ENCODE measurements around the gene BCAS4.

The BCAS4 gene

DNA sequence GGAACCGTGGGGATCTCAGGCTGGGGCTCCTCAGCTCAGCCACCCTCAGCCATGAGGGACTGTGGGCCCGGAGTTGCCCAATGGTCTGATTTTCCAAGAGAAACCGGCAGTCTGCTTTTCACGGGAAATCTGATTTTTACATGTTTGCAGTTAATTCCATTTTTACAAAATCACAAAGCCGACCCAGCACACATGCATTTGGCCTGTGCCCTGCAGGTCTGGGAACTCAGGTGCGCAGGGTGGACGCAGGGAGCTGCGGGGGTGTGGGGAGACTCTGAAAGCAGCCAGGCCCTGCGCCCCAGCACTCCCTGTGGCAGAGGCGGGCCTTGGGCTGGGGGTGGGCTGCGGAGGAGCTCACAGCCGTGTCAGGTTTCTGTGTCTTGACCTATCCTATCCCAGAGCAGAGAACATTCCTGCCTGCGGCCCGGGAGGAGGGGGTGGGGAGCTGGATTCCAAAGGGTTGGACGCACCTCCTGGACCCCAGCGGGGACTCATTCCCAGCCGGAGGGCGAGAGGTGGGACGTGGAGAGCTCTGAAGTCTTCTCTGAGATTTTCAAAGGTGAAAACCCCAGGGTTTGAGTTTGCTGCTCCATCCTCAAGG is 75.8 kb downstream of the BCAS4 start:
- no peak for DNase-seq (ENCODE audit: low spot score)
- ChIA-PET CTCF (interaction anchor here (0.6 to 0.9 kb wide), 2 partner anchors 47 to 76 kb away, joined by 3 to 4 read pairs; partner anchors contain the start of gene BCAS4), POLR2A (ENCODE audit: low non-redundant PET) (no interaction called here)
- H3K27ac ChIP-seq = peak overlapping the region; percentile 2; the same call in 1 of the 2 replicates
- TF ChIP-seq, protein P1, sequence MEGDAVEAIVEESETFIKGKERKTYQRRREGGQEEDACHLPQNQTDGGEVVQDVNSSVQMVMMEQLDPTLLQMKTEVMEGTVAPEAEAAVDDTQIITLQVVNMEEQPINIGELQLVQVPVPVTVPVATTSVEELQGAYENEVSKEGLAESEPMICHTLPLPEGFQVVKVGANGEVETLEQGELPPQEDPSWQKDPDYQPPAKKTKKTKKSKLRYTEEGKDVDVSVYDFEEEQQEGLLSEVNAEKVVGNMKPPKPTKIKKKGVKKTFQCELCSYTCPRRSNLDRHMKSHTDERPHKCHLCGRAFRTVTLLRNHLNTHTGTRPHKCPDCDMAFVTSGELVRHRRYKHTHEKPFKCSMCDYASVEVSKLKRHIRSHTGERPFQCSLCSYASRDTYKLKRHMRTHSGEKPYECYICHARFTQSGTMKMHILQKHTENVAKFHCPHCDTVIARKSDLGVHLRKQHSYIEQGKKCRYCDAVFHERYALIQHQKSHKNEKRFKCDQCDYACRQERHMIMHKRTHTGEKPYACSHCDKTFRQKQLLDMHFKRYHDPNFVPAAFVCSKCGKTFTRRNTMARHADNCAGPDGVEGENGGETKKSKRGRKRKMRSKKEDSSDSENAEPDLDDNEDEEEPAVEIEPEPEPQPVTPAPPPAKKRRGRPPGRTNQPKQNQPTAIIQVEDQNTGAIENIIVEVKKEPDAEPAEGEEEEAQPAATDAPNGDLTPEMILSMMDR (conservative IDR thresholded peaks at IDR 0.05; ENCODE audit: low read depth) = no peak

DNA sequence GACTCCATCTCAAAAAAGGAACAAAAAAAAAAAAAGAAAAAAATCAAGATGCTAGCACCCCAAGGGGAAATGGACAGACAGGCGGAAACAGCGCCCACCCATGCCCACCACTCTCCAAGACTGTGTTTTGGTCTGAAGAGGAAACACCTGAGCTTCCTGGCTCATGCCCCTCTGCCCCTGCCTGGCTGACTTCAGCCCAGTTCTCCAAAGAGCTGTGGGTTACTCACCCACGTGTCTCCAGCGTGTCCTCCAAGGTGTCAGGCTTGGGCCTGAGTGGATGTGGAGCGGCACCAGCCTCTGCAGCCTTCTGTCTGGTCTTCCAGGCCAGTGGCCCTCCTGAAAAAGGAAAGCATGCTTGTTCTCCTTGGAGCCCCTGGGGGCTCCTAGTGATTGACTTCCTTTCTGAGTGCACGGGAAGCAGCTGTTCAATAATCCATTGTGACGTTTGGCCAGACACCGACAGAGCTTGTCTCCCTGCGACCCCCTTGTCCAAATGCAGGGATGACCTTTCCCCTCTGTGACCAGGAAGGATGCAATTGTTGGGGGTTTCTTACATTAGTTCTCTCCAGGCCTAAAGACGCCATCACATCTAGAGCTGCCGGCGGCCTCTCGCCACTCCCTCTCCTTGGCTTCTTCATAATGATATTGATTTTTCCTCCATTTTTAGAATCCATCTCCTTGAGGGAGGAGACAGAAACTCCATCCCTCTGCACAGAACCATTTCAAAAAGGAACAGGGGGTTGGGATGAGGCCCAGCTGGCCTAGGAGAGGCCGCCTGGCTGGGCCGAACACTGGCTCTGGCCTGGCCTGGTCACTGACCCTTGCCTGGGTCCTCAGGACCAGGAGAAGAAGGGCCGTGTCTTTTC is 77.9 kb downstream of the BCAS4 start:
- TF ChIP-seq, protein P1 (conservative IDR thresholded peaks at IDR 0.05; ENCODE audit: low read depth) = no peak
- no peak for DNase-seq (ENCODE audit: low spot score)
- ChIA-PET POLR2A (ENCODE audit: low non-redundant PET) (no interaction called here), CTCF (interaction anchor here (0.5 to 1.6 kb wide), 3 partner anchors 19 to 78 kb away, joined by 3 to 5 read pairs (median 4); partner anchors contain the start of gene BCAS4)
- no peak overlapping the region for H3K27ac ChIP-seq

DNA sequence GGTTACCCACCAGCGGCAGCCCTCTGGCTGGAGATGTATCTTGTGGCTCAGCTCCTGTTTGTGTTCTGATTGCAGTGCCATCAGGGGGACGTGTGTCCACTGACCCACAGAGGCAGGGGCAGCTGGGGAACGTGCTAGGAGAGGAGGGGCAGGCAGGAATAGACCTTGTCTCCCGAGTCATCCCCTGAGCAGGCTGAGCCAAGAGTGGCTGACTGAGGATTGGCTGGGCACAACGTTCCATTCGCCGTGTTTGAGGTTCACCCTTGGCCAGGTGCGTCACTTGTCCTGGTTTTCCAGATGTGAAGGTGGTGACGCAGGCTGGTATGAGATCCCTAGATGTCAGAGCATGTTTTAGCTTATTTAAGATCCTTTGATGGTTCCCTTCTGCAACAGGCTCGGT is 78.7 kb downstream of the BCAS4 start:
- H3K27ac ChIP-seq = no peak overlapping the region
- TF ChIP-seq, protein P1 (conservative IDR thresholded peaks at IDR 0.05; ENCODE audit: low read depth) = no peak
- ChIA-PET CTCF (interaction anchor here (0.8 to 1.6 kb wide), 3 partner anchors 55 to 213 kb away, joined by 3 to 5 read pairs (median 3); partner anchors contain the start of gene BCAS4), POLR2A (ENCODE audit: low non-redundant PET) (no interaction called here)
- DNase-seq (ENCODE audit: low spot score) = no peak

DNA sequence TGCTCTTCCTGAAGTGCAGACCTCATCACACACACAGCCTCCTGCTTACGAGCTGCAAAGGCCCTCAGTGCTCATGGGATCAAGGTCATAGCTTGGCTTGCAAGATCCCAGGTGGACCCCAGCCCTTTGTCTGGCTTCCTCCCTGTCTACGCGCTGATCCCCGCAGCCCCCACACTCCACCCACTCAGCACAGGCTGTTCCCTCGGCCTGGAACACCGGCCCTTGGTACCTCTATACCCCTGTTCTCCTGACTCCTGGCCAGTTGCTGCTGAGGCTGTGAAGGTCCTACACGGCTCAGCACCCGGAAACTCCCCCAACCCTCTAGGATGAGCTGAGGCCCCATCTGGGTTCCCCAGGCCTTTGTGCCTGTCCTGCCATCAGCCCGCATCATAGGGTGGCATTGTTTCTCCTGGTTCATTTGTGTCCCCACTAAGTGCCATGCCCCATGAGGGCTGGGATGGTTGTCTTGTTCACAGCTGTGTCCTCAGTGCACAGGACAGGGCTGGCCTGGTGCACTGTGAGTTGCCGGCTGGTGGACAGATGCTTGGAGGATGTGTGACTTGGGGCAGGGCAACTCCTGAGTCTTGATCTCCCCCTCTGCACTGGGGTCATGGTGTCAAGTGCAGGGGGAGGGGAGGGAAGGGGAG is 79.4 kb downstream of the BCAS4 start:
- CTCF ChIA-PET = interaction anchor here (0.8 to 1.0 kb wide), 2 partner anchors 55 to 214 kb away, joined by 3 read pairs; no protein-coding TSS in a partner anchor

DNA sequence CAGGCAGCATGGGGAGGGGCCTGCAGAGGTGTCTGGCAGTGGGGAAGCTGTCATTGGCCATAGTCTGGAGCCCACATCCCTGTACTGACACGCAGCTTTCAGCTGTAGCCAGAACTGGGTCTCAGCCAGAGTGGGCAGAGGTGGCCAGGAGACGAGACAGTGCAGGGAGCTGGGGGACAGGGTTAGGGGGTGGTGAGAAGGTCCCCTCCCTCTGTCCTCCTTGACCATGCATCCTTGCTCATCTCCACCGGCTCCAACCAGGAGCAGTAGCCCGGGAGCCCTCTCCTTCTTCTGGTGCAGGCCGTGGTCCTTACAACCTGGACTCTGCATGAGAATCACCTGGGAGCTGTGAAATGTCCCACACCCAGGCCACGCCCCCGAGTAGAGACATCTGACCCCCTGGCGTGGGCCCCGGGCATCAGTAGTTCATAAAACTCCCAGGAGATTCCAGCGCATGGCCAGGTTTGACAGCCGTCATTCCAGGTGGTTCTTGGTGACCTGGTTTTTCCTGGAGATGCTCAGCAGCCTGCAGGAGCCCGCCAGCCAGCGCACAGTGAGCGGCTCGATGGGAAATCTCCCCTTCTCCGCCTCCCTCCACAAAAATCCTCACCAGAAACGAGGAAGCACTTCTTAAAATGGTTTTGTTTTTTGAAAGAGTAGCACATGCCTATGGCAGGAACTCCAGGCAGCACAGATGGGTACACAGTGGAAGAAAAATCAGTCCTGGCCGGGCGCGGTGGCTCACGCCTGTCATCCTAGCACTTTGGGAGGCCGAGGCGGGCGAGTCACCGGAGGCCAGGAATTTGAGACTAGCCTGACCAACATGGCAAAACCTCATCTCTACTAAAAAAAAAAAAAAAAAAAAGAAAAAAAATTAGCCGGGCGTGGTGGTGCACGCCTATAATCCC is 80.2 kb downstream of the BCAS4 start:
- DNase-seq (ENCODE audit: low spot score) = no peak
- CTCF ChIA-PET = interaction anchor here (0.6 to 1.0 kb wide), 2 partner anchors 110 to 215 kb away, joined by 3 to 5 read pairs; no protein-coding TSS in a partner anchor
- TF ChIP-seq, protein P1 (conservative IDR thresholded peaks at IDR 0.05; ENCODE audit: low read depth) = no peak
- no peak overlapping the region for H3K27ac ChIP-seq
- POLR2A ChIA-PET (ENCODE audit: low non-redundant PET) = no interaction called here

More for the DNA sequence above, 79.4 kb downstream of the BCAS4 start:
- POLR2A ChIA-PET (ENCODE audit: low non-redundant PET) = no interaction called here
- TF ChIP-seq, protein P1 (conservative IDR thresholded peaks at IDR 0.05; ENCODE audit: low read depth) = no peak
- no peak overlapping the region for H3K27ac ChIP-seq
- DNase-seq (ENCODE audit: low spot score) = no peak
